GM21390 (cell line): ENCODE data around the gene AGAP1.

Experiments
- ATAC-seq: cut with Tn5 transposase; IDR thresholded peaks from one replicate; pipeline ENCODE4 v1.9.1; 2021; ENCODE audit not compliant: unreplicated experiment

The AGAP1 gene

DNA sequence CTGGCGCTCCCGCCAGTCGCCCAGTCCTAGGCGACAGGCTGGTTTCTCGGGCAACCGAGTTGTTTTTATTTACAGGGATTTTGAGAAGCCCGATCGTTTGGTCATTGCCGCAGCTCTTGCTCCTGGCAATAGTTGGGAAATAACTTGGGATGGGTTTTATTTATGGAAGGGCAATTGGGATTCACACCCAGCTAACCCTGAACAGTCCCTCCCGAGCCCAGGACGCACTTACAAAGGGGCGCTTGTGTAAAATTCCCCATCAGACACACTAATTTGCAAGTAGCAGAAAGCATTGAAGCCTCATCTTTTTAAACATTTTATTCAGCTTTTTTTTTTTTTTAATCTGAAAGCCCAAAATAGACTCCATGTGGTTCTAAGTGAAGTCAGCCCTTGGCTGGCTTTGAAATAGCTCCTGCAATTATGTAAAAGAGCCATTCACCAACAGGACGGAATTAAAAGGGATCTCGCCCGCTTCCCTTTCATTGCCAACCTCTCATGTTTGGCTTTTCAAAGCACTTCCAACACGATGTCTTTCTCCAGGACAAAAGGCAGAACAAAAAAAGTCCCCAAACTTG, 677.9 kb downstream of the AGAP1 start:
- ATAC-seq = no peak

DNA sequence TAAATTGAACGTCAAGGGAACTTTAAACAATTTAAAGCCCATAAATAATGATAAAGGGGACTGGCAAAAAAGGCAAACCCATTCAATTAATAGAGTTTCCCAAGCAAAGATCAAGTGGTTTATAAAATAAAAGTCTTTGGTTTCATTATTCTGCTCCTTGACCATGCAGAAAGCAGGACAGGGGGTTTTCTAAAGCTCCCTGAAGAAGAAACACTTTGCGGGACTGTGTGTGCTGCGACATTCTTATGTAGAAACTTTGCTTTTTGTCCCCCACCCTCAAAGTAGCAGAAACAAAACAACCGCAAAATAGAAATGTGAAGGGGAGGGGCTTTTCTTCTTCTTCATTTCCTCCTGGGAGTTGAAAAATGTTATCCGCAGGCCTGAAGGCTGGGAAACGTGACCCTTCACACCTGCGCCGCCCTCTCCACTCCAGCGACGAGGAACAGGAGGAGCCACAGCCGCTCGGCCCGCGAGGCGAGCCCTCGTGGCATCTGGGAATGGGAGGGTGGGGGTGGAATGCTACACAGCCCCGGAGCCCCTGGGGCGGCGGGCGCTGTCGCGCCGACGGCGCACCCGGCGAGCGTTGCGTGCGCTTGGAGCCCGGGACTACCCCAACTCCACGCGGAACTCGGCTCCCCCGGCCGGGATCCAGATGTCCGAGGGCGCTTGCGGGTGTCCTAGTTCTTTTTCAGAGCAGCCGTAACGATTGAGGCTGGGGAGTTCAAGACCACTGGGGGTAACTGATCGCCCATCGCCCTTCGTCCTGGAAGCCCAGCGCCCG, 678.6 kb downstream of the AGAP1 start:
- ATAC-seq = no peak

DNA sequence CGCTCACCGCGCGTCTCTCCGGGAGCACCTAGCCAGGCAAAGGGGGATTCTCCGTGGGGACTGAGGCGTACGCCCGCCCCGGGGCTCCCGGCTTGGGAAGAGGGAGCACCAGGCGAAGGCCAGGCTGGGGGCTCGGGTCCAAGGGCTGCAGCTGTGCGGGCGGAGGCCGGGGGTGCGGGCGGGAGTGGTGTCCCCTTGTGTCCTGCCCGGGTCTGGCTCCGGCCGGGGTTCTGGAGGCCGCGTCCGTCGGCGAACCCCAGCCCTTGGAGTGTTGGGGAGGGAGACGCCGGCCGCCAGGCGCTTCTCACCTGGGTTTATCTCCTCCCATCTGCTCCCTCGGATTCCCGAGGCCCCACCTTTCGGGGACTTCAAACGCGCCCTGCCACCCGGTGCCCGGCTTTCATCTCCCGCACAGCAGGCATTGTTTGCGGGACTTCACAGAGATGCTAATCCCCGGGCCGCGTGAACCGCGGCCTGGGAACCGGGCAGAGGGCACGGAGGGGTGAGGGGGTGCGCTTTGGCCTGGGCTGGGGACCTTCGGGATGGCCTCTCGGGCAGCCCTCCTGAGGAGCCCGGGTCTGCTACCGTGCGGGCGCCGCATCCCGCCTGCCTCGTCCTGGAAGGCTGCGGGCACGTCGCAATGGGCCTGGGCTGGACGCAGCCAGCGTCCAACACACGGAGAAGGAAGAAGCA, 679.3 kb downstream of the AGAP1 start:
- ATAC-seq = no peak

- no peak for ATAC-seq
These were observed 680.1 kb downstream of the AGAP1 start for GRCh38 chr2:236173729-236174607.

- no peak for ATAC-seq
These were observed 681.8 kb downstream of the AGAP1 start for GRCh38 chr2:236175548-236176150.

DNA sequence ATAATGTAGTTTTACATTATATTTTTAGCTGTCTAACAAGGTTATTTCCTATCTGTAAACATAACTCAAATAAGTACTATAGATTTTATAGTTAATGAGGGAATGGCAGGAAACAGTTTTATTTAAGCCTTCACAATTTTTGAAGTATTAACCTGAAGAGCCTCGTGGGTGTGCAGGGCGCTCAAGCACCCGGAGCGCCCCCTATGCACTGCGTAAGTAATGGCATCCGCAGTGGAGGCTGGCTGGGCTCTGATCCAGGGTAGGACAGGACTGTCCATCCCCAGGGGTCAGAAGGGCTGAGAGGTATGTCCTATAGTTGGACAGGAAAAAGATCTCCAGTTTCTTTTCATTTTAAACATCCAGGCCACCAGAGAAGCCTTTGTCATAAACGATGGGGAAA, 682.6 kb downstream of the AGAP1 start:
- no peak for ATAC-seq

GRCh38 chr2:236176951-236177350, 683.1 kb downstream of the AGAP1 start:
- ATAC-seq = no peak

- no peak for ATAC-seq
These were observed 683.7 kb downstream of the AGAP1 start for GRCh38 chr2:236177604-236177966.

- no peak for ATAC-seq
These were observed 684.4 kb downstream of the AGAP1 start for GRCh38 chr2:236177967-236178889.

DNA sequence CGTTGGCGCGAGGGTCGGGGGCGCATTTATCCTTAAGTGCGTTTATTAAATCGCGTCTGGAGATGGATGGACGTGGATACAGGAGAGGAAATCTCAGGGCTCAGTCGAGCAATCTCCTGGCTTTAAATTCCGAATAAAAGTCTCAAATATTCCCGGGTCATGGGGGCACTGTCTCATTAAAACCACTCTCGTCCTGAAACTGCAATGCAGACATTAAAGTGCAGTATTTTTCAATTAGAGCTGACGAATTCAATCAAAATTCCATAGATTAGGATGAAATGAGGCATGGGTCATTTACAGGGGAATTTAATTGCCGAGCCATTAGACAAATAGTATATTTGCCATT, 685.0 kb downstream of the AGAP1 start:
- no peak for ATAC-seq

- no peak for ATAC-seq
These were observed 685.6 kb downstream of the AGAP1 start for GRCh38 chr2:236179236-236180075.

DNA sequence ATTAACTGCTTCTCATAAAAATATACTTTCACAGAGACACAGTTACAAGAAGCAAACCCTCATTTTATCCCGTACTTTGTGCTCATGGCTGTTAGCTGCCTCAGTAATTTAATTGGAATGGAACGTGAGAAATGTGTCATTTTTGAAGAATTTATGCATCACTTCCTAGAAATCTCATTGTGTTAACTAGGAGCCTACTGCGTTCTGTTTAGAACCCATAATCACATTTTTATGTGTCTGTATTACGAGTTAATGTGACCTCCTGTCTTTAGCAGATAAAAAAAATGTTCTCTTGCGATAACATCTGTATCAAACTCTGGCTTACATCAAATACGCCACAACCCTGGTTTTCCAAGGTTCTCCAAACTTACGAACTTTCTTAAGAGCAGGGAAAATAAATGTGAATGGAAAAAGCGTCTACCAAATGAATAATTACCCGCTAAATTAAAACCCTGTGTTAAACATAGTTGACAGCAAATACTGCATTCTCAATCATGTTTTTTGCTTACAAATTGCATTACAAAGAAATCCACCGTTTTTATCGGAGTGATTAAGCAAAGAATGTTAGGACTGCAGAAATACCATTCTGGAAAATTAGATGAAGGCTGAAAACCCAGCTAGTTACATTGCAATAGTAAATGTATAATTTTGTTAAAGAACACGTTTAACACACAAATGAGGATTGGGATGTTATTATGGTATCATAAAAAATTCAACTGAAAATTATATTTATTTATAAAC, 686.4 kb downstream of the AGAP1 start:
- no peak for ATAC-seq

GRCh38 chr2:236180831-236181453, 687.1 kb downstream of the AGAP1 start:
- ATAC-seq = no peak
